ENCODE data around the gene ZNF160. TPM values are rescaled to one million over a fixed set of nuclear protein-coding genes. Genes with fewer than 3 reads are reported as not detected.

The ZNF160 gene
- total RNA-seq, 1 donor from 2014 or later, result 30.2 TPM

GRCh38 chr19:53079313-53079924, 23.8 kb downstream of the ZNF160 start:
- FAIRE-seq (no peak), DNase-seq (ENCODE audit: low read depth) (no peak)
- peaks cover 5% of the 10 kb centered on the region for H3K9me3 Mint-ChIP-seq (ENCODE audit: unreplicated experiment)
- peaks cover 5% of the 10 kb centered on the region for H3K36me3 ChIP-seq (ENCODE audit: insufficient read depth, low read length)
- peaks cover 4% of the 10 kb centered on the region for H4K20me1 ChIP-seq (ENCODE audit: insufficient read depth, low read length)
- H3K4me3 Mint-ChIP-seq (ENCODE audit: unreplicated experiment), result no peak overlapping the region
- no peak overlapping the region for H2AFZ ChIP-seq (ENCODE audit: low read depth, low read length)
- peaks cover 77% of the 10 kb centered on the region for H3K36me3 Mint-ChIP-seq (ENCODE audit: low read depth, unreplicated experiment)
- H3K9me3 ChIP-seq (ENCODE audit: insufficient read depth, low read depth, low read length), result no peaks in the 10 kb centered on the region
- no peak overlapping the region for H3K4me3 ChIP-seq (ENCODE audit: insufficient read depth, low read depth, low read length)
- H3K27ac Mint-ChIP-seq (ENCODE audit: unreplicated experiment), result no peak overlapping the region
- H3K27ac ChIP-seq (ENCODE audit: low read depth, low read length), result no peak overlapping the region
- H3K27me3 Mint-ChIP-seq (ENCODE audit: low read depth, unreplicated experiment), result no peaks in the 10 kb centered on the region
- peaks cover 3% of the 10 kb centered on the region for H3K4me1 ChIP-seq (ENCODE audit: insufficient read depth, low read length)
- H3K27me3 ChIP-seq (ENCODE audit: insufficient read depth, low read length), result no peaks in the 10 kb centered on the region
- peaks cover 10% of the 10 kb centered on the region for H3K79me2 ChIP-seq (ENCODE audit: insufficient read depth, low read length)
- H3K4me1 Mint-ChIP-seq (ENCODE audit: low read depth, unreplicated experiment), result no peaks in the 10 kb centered on the region
- H3K4me2 ChIP-seq (ENCODE audit: low read length), result no peak overlapping the region
- no peak overlapping the region for H3K9ac ChIP-seq (ENCODE audit: low read length)
- TF ChIP-seq CTCF (IDR thresholded peaks at IDR 0.05; ENCODE audit: insufficient read depth, low read depth, low read length) (no peak), EZH2 (IDR thresholded peaks at IDR 0.05; ENCODE audit: insufficient read depth, low read length) (no peak)

GRCh38 chr19:53078668-53079067, 24.6 kb downstream of the ZNF160 start:
- no peak for TF ChIP-seq EZH2 (IDR thresholded peaks at IDR 0.05; ENCODE audit: insufficient read depth, low read length)
- TF ChIP-seq CTCF (IDR thresholded peaks at IDR 0.05; ENCODE audit: insufficient read depth, low read depth, low read length), result no peak
- H3K27me3 Mint-ChIP-seq (ENCODE audit: low read depth, unreplicated experiment), result no peaks in the 10 kb centered on the region
- Histone ChIP-seq H3K79me2 (ENCODE audit: insufficient read depth, low read length) (peaks cover 10% of the 10 kb centered on the region), H3K27me3 (ENCODE audit: insufficient read depth, low read length) (no peaks in the 10 kb centered on the region), H3K9me3 (ENCODE audit: insufficient read depth, low read depth, low read length) (peaks cover 4% of the 10 kb centered on the region), H4K20me1 (ENCODE audit: insufficient read depth, low read length) (peaks cover 4% of the 10 kb centered on the region), H3K9ac (ENCODE audit: low read length) (no peak overlapping the region), H3K27ac (ENCODE audit: low read depth, low read length) (no peak overlapping the region), H3K4me3 (ENCODE audit: insufficient read depth, low read depth, low read length) (no peak overlapping the region), H2AFZ (ENCODE audit: low read depth, low read length) (no peak overlapping the region), H3K36me3 (ENCODE audit: insufficient read depth, low read length) (peaks cover 8% of the 10 kb centered on the region), H3K4me1 (ENCODE audit: insufficient read depth, low read length) (peaks cover 3% of the 10 kb centered on the region), H3K4me2 (ENCODE audit: low read length) (no peak overlapping the region)
- no peak for FAIRE-seq
- no peak overlapping the region for H3K4me3 Mint-ChIP-seq (ENCODE audit: unreplicated experiment)
- DNase-seq (ENCODE audit: low read depth), result no peak
- peaks cover 78% of the 10 kb centered on the region for H3K36me3 Mint-ChIP-seq (ENCODE audit: low read depth, unreplicated experiment)
- H3K9me3 Mint-ChIP-seq (ENCODE audit: unreplicated experiment), result peaks cover 5% of the 10 kb centered on the region
- H3K27ac Mint-ChIP-seq (ENCODE audit: unreplicated experiment), result no peak overlapping the region
- H3K4me1 Mint-ChIP-seq (ENCODE audit: low read depth, unreplicated experiment), result no peaks in the 10 kb centered on the region

GRCh38 chr19:53076984-53077383, 26.2 kb downstream of the ZNF160 start:
- Histone ChIP-seq H3K27me3 (ENCODE audit: insufficient read depth, low read length) (no peaks in the 10 kb centered on the region), H3K4me3 (ENCODE audit: insufficient read depth, low read depth, low read length) (no peak overlapping the region), H3K4me1 (ENCODE audit: insufficient read depth, low read length) (peaks cover 3% of the 10 kb centered on the region), H3K9me3 (ENCODE audit: insufficient read depth, low read depth, low read length) (peaks cover 9% of the 10 kb centered on the region), H3K9ac (ENCODE audit: low read length) (no peak overlapping the region), H3K79me2 (ENCODE audit: insufficient read depth, low read length) (peaks cover 10% of the 10 kb centered on the region), H3K27ac (ENCODE audit: low read depth, low read length) (no peak overlapping the region), H2AFZ (ENCODE audit: low read depth, low read length) (no peak overlapping the region), H3K36me3 (ENCODE audit: insufficient read depth, low read length) (peaks cover 16% of the 10 kb centered on the region), H4K20me1 (ENCODE audit: insufficient read depth, low read length) (peaks cover 4% of the 10 kb centered on the region), H3K4me2 (ENCODE audit: low read length) (no peak overlapping the region)
- FAIRE-seq (no peak), DNase-seq (ENCODE audit: low read depth) (peak; percentile 12)
- peaks cover 11% of the 10 kb centered on the region for H3K9me3 Mint-ChIP-seq (ENCODE audit: unreplicated experiment)
- no peak overlapping the region for H3K4me3 Mint-ChIP-seq (ENCODE audit: unreplicated experiment)
- H3K27me3 Mint-ChIP-seq (ENCODE audit: low read depth, unreplicated experiment), result no peaks in the 10 kb centered on the region
- no peak overlapping the region for H3K27ac Mint-ChIP-seq (ENCODE audit: unreplicated experiment)
- peaks cover 79% of the 10 kb centered on the region for H3K36me3 Mint-ChIP-seq (ENCODE audit: low read depth, unreplicated experiment)
- H3K4me1 Mint-ChIP-seq (ENCODE audit: low read depth, unreplicated experiment), result no peaks in the 10 kb centered on the region
- no peak for TF ChIP-seq EZH2 (IDR thresholded peaks at IDR 0.05; ENCODE audit: insufficient read depth, low read length)
- TF ChIP-seq CTCF (IDR thresholded peaks at IDR 0.05; ENCODE audit: insufficient read depth, low read depth, low read length), result peak; percentile 31

Data from astrocyte (in vitro differentiated cells and primary cell).